Measurements from ENCODE around the gene MAT2A. TPM values are rescaled to one million over a fixed set of nuclear protein-coding genes. Genes with fewer than 3 reads are reported as not detected.
"Not testable (repeated sequence)": the region's sequence is repeated elsewhere in the genome, so short reads cannot be mapped to it uniquely, and the experiment has no call there.

MAT2A gene
- polyA plus RNA-seq, 4 donors, result 310 to 357 (median 338) TPM

- no peak for DNase-seq (ENCODE audit: low read depth in 4 of 4, low spot score in 3 of 4)
Observed at GRCh38 chr2:85523903-85524335, 15.0 kb upstream of the MAT2A start.

GRCh38 chr2:85524336-85524908 lies 14.5 kb upstream of the MAT2A start:
- DNase-seq (ENCODE audit: low read depth in 4 of 4, low spot score in 3 of 4), result no peak

- DNase-seq (ENCODE audit: low read depth in 4 of 4, low spot score in 3 of 4), result no peak
Observed at GRCh38 chr2:85525029-85525428, 13.9 kb upstream of the MAT2A start.

GRCh38 chr2:85525567-85525966 lies 13.4 kb upstream of the MAT2A start:
- DNase-seq (ENCODE audit: low read depth in 4 of 4, low spot score in 3 of 4), result no peak

- DNase-seq (ENCODE audit: low read depth in 4 of 4, low spot score in 3 of 4), result no peak
Observed at GRCh38 chr2:85527787-85528186, 11.2 kb upstream of the MAT2A start.

GRCh38 chr2:85528355-85528754 lies 10.6 kb upstream of the MAT2A start:
- no peak for DNase-seq (ENCODE audit: low read depth in 4 of 4, low spot score in 3 of 4)

GRCh38 chr2:85529809-85530208 lies 9.2 kb upstream of the MAT2A start:
- DNase-seq (ENCODE audit: low read depth in 4 of 4, low spot score in 3 of 4), result no peak

GRCh38 chr2:85531589-85531988 lies 7.4 kb upstream of the MAT2A start:
- DNase-seq (ENCODE audit: low read depth in 4 of 4, low spot score in 3 of 4), result no peak

GRCh38 chr2:85534099-85534498 lies 4.9 kb upstream of the MAT2A start:
- DNase-seq (ENCODE audit: low read depth in 4 of 4, low spot score in 3 of 4), result no peak

GRCh38 chr2:85534881-85535280 lies 4.1 kb upstream of the MAT2A start:
- DNase-seq (ENCODE audit: low read depth in 4 of 4, low spot score in 3 of 4), result no peak

GRCh38 chr2:85536479-85536878 lies 2.5 kb upstream of the MAT2A start:
- no peak for DNase-seq (ENCODE audit: low read depth in 4 of 4, low spot score in 3 of 4)

- DNase-seq (ENCODE audit: low read depth in 4 of 4, low spot score in 3 of 4), result peak; percentile 46 to 61 (median 54)
Observed at GRCh38 chr2:85537600-85538506, 1.1 kb upstream of the MAT2A start.

- peak; percentile 55 to 72 (median 62) for DNase-seq (ENCODE audit: low read depth in 4 of 4, low spot score in 3 of 4)
Observed at GRCh38 chr2:85539361-85540132, 579 bp downstream of the MAT2A start.

- DNase-seq (ENCODE audit: low read depth in 4 of 4, low spot score in 3 of 4), result no peak
Observed at GRCh38 chr2:85540133-85540648, 1.2 kb downstream of the MAT2A start.

- DNase-seq (ENCODE audit: low read depth in 4 of 4, low spot score in 3 of 4), result no peak
Observed at GRCh38 chr2:85541262-85541661, 2.3 kb downstream of the MAT2A start.

- no peak for DNase-seq (ENCODE audit: low read depth in 4 of 4, low spot score in 3 of 4)
Observed at GRCh38 chr2:85541753-85542457, 2.9 kb downstream of the MAT2A start.

- no peak for DNase-seq (ENCODE audit: low read depth in 4 of 4, low spot score in 3 of 4)
Observed at GRCh38 chr2:85542777-85543176, 3.8 kb downstream of the MAT2A start.

- not testable (repeated sequence) for DNase-seq (ENCODE audit: low read depth in 4 of 4, low spot score in 3 of 4)
Observed at GRCh38 chr2:85544254-85544691, 5.3 kb downstream of the MAT2A start.

GRCh38 chr2:85544915-85545779 lies 6.2 kb downstream of the MAT2A start:
- not testable (repeated sequence) for DNase-seq (ENCODE audit: low read depth in 4 of 4, low spot score in 3 of 4)

All from right renal pelvis (tissue), 4 donors.